Neural cell (in vitro differentiated cells): ENCODE data around the gene KEL.

Experiments used
- EZH2 ChIP-seq: fragments of 200-600, 300-800 bp; shearing (Covaris generic), sonication (generic); IDR thresholded peaks from 2 replicates; pipeline ENCODE4 v1.6.1; 2014; ENCODE audit warnings: antibody characterized with exemption, low read length, borderline replicate concordance, mild to moderate bottlenecking; ENCODE audit not compliant: insufficient read depth, poor library complexity, severe bottlenecking
- POLR2AphosphoS5 ChIP-seq: IDR thresholded peaks from 2 replicates; pipeline ENCODE4 v1.6.1; 2012
- RAD21 ChIP-seq: fragments of 450-650 bp; conservative IDR thresholded peaks from 2 replicates; pipeline ENCODE4 v1.6.1; 2014; ENCODE audit warnings: antibody characterized with exemption, mild to moderate bottlenecking, moderate library complexity
- SMC3 ChIP-seq: fragments of 450-650 bp; conservative IDR thresholded peaks from 2 replicates; pipeline ENCODE4 v1.6.1; 2014; ENCODE audit warnings: antibody characterized with exemption, mild to moderate bottlenecking, moderate library complexity; ENCODE audit not compliant: poor library complexity
- TAF1 ChIP-seq: IDR thresholded peaks from 2 replicates; pipeline ENCODE4 v1.6.1; 2012; ENCODE audit warnings: low read depth
- TF ChIP-seq, protein P1 (sequence below): fragments of 450-650 bp; IDR thresholded peaks from 2 replicates; pipeline ENCODE4 v1.5.1; 2014; ENCODE audit warnings: antibody characterized with exemption, mild to moderate bottlenecking, moderate library complexity; ENCODE audit not compliant: poor library complexity, severe bottlenecking

DNA sequence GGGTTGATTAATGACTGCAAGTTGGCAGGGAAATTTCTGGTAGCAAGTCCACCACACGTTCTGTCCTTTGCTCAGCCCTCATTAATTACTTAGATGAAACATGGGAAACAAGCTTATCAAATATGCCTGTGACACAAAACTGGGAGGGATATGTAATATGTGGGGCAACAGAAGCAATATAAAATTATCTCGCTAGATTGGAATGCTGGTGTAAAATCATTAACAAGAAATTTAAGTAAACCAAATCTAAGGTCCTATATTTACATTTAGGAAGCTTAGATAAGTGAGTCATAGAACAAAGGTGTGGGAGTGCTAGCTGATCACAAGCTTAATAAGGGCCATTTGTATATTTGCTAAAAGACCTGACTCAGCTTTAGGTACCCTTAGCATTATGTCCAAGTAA lies 52.1 kb downstream of the KEL start:
- TF ChIP-seq SMC3: no peak
- TF ChIP-seq, protein P1, sequence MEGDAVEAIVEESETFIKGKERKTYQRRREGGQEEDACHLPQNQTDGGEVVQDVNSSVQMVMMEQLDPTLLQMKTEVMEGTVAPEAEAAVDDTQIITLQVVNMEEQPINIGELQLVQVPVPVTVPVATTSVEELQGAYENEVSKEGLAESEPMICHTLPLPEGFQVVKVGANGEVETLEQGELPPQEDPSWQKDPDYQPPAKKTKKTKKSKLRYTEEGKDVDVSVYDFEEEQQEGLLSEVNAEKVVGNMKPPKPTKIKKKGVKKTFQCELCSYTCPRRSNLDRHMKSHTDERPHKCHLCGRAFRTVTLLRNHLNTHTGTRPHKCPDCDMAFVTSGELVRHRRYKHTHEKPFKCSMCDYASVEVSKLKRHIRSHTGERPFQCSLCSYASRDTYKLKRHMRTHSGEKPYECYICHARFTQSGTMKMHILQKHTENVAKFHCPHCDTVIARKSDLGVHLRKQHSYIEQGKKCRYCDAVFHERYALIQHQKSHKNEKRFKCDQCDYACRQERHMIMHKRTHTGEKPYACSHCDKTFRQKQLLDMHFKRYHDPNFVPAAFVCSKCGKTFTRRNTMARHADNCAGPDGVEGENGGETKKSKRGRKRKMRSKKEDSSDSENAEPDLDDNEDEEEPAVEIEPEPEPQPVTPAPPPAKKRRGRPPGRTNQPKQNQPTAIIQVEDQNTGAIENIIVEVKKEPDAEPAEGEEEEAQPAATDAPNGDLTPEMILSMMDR: no peak
- no peak for TF ChIP-seq RAD21
- no peak for TF ChIP-seq TAF1
- TF ChIP-seq POLR2AphosphoS5: no peak
- no peak for TF ChIP-seq EZH2
